GM13977 (cell line): ENCODE measurements around the gene ZNRF2.

ENCODE experiments used
- DNase-seq: peaks from one replicate; pipeline ENCODE4 v3.0.0; 2012; ENCODE audit warnings: low spot score
- in situ Hi-C: fragments of 300-500 bp; cut with MboI; formaldehyde crosslinking; loops from one replicate; pipeline ENCODE4 v1.12.0; 2022; ENCODE audit warnings: low sequenced_read_pairs, low pct_unique_long_range_greater_than_20kb, mixed read lengths, inconsistent platforms; ENCODE audit not compliant: unreplicated experiment
- TF ChIP-seq, protein P1 (sequence below): IDR thresholded peaks from 2 replicates; pipeline ENCODE4 v1.5.1; 2012; ENCODE audit warnings: mild to moderate bottlenecking, control low read depth; ENCODE audit not compliant: insufficient read depth; ENCODE audit errors: extremely low read depth, missing control alignments

The ZNRF2 gene

GRCh38 chr7:30301751-30302150 lies 17.4 kb downstream of the ZNRF2 start:
- TF ChIP-seq, protein P1, sequence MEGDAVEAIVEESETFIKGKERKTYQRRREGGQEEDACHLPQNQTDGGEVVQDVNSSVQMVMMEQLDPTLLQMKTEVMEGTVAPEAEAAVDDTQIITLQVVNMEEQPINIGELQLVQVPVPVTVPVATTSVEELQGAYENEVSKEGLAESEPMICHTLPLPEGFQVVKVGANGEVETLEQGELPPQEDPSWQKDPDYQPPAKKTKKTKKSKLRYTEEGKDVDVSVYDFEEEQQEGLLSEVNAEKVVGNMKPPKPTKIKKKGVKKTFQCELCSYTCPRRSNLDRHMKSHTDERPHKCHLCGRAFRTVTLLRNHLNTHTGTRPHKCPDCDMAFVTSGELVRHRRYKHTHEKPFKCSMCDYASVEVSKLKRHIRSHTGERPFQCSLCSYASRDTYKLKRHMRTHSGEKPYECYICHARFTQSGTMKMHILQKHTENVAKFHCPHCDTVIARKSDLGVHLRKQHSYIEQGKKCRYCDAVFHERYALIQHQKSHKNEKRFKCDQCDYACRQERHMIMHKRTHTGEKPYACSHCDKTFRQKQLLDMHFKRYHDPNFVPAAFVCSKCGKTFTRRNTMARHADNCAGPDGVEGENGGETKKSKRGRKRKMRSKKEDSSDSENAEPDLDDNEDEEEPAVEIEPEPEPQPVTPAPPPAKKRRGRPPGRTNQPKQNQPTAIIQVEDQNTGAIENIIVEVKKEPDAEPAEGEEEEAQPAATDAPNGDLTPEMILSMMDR, result no peak
- no peak for DNase-seq
- in situ Hi-C loops, result no loop called here

DNA sequence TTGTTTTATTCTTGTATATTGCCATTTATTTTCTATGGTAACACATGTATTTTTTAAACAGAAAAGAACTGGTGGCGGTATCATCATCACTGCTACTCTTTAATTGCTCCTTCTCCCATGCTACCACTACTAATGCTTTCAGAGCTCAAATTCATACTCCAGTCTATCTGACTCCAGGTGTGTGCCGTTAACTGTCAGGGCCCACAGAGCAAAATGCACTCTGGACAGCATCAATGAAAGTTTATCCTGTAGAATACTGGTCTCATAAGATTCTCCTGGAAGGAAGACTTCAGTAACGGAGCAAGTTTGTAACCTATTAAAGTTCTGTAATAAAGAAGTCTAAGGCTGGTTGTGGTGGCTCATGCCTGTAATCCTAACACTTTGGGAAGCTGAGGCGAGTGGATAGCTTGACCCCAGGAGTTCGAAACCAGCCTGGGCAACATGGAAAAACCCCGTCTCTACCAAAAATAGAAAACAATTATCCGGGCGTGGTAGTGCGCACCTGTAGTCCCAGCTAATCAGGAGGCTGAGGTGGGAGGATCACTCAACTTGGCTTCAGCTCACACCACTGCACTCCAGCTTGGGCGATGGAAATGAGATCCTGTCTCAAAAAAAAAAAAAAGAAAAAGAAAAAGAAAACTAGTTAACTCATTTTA lies 18.4 kb downstream of the ZNRF2 start:
- in situ Hi-C loops, result no loop called here
- no peak for DNase-seq
- TF ChIP-seq, protein P1, result no peak

- in situ Hi-C loops, result no loop called here
- no peak for DNase-seq
- TF ChIP-seq, protein P1, result no peak
These were observed 19.1 kb downstream of the ZNRF2 start for GRCh38 chr7:30303312-30304039.

DNA sequence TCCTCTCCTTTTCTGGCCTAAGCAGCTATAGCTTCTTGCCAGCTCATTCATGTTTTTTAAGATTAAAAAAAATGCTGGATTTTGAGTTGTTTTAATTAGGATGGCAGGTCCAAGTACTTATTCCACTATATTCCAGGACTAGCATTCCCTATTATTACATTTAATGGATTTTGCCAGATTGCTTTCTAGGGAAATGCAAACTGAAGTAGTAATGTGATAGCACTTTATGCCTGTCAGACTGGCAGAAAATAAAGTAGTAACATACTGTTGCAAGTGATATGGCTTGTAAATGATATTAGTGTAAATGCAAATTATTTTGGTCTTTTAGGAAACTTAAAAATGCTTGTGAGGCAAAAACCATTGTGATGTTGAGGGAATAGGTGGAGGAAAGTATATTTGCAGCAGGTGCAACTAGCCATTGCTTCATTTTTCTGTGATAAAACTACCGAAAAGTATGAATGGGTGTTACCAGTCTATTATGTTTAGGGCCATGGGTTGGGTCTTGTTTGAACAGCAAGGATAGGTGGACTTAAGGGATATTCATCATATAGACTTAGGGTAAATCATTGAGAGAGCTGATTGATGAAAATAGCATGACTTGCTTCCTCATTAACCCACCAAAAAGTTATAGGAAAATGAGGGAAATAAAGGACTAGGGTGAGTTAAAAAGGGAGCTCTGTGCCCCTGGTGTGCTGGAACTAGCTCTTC lies 19.9 kb downstream of the ZNRF2 start:
- in situ Hi-C loops, result no loop called here
- TF ChIP-seq, protein P1, result no peak
- no peak for DNase-seq

- DNase-seq, result no peak
- TF ChIP-seq, protein P1, result no peak
- in situ Hi-C loops, result no loop called here
These were observed 22.6 kb downstream of the ZNRF2 start for GRCh38 chr7:30306976-30307375.

GRCh38 chr7:30308389-30308788 lies 24.0 kb downstream of the ZNRF2 start:
- DNase-seq, result no peak

More at GRCh38 chr7:30308389-30308788, 24.0 kb downstream of the ZNRF2 start:
- TF ChIP-seq, protein P1, result no peak
- in situ Hi-C loops, result no loop called here
